ENCODE data around the gene SARS1. TPM values are rescaled to one million over a fixed set of nuclear protein-coding genes. Genes with fewer than 3 reads are reported as not detected.

The SARS1 gene
- total RNA-seq, 1 experiment from 2014 or later = 129 TPM

- intact Hi-C loops (cut with micrococcal nuclease; ENCODE audit: unreplicated experiment) = no loop called here
- peaks cover 20% of the 10 kb centered on the region for H3K4me1 Mint-ChIP-seq (ENCODE audit: low read depth, unreplicated experiment)
- H3K27ac Mint-ChIP-seq (ENCODE audit: unreplicated experiment) = no peak overlapping the region
- BruUV-seq (replicated peaks) = no TSS peak
- CTCF ChIA-PET = no interaction called here
- H3K27me3 Mint-ChIP-seq (ENCODE audit: unreplicated experiment) = no peaks in the 10 kb centered on the region
- H3K4me3 Mint-ChIP-seq (ENCODE audit: low read depth, unreplicated experiment) = no peak overlapping the region
- no peak for DNase-seq
- peaks cover 31% of the 10 kb centered on the region for H3K36me3 Mint-ChIP-seq (ENCODE audit: insufficient read depth, unreplicated experiment)
- no peak for TF ChIP-seq CTCF (IDR thresholded peaks at IDR 0.05; ENCODE audit: unreplicated experiment)
- peaks cover 2% of the 10 kb centered on the region for H3K9me3 Mint-ChIP-seq (ENCODE audit: low read depth, unreplicated experiment)
Measured at GRCh38 chr1:109270623-109271317, 57.1 kb downstream of the SARS1 start.

GRCh38 chr1:109271458-109271857 is 57.7 kb downstream of the SARS1 start:
- Mint-ChIP-seq H3K4me3 (ENCODE audit: low read depth, unreplicated experiment) (no peak overlapping the region), H3K27me3 (ENCODE audit: unreplicated experiment) (no peaks in the 10 kb centered on the region), H3K27ac (ENCODE audit: unreplicated experiment) (no peak overlapping the region), H3K4me1 (ENCODE audit: low read depth, unreplicated experiment) (peaks cover 21% of the 10 kb centered on the region), H3K36me3 (ENCODE audit: insufficient read depth, unreplicated experiment) (peaks cover 31% of the 10 kb centered on the region), H3K9me3 (ENCODE audit: low read depth, unreplicated experiment) (peaks cover 2% of the 10 kb centered on the region)
- no peak for DNase-seq
- no TSS peak for BruUV-seq (replicated peaks)
- intact Hi-C loops (cut with micrococcal nuclease; ENCODE audit: unreplicated experiment) = no loop called here
- no peak for TF ChIP-seq CTCF (IDR thresholded peaks at IDR 0.05; ENCODE audit: unreplicated experiment)
- CTCF ChIA-PET = no interaction called here

GRCh38 chr1:109272021-109272799 is 58.5 kb downstream of the SARS1 start:
- Mint-ChIP-seq H3K27me3 (ENCODE audit: unreplicated experiment) (no peaks in the 10 kb centered on the region), H3K4me1 (ENCODE audit: low read depth, unreplicated experiment) (peaks cover 25% of the 10 kb centered on the region), H3K27ac (ENCODE audit: unreplicated experiment) (no peak overlapping the region), H3K4me3 (ENCODE audit: low read depth, unreplicated experiment) (no peak overlapping the region), H3K9me3 (ENCODE audit: low read depth, unreplicated experiment) (peaks cover 2% of the 10 kb centered on the region), H3K36me3 (ENCODE audit: insufficient read depth, unreplicated experiment) (peaks cover 31% of the 10 kb centered on the region)
- intact Hi-C loops (cut with micrococcal nuclease; ENCODE audit: unreplicated experiment) = no loop called here
- no peak for TF ChIP-seq CTCF (IDR thresholded peaks at IDR 0.05; ENCODE audit: unreplicated experiment)
- CTCF ChIA-PET = no interaction called here
- no peak for DNase-seq
- BruUV-seq (replicated peaks) = no TSS peak

- peaks cover 30% of the 10 kb centered on the region for H3K36me3 Mint-ChIP-seq (ENCODE audit: insufficient read depth, unreplicated experiment)
- peak; percentile 45 for DNase-seq
- no peak for TF ChIP-seq CTCF (IDR thresholded peaks at IDR 0.05; ENCODE audit: unreplicated experiment)
- CTCF ChIA-PET = interaction anchor here (0.6 to 1.2 kb wide), 5 partner anchors 9 to 338 kb away, joined by 3 to 4 read pairs (median 4); partner anchors contain the start of gene PSRC1
- H3K27me3 Mint-ChIP-seq (ENCODE audit: unreplicated experiment) = no peaks in the 10 kb centered on the region
- no TSS peak for BruUV-seq (replicated peaks)
- no peak overlapping the region for H3K27ac Mint-ChIP-seq (ENCODE audit: unreplicated experiment)
- intact Hi-C loops (cut with micrococcal nuclease; ENCODE audit: unreplicated experiment) = no loop called here
- H3K4me3 Mint-ChIP-seq (ENCODE audit: low read depth, unreplicated experiment) = peak overlapping the region; percentile 73
- H3K4me1 Mint-ChIP-seq (ENCODE audit: low read depth, unreplicated experiment) = peaks cover 28% of the 10 kb centered on the region
- H3K9me3 Mint-ChIP-seq (ENCODE audit: low read depth, unreplicated experiment) = peaks cover 2% of the 10 kb centered on the region
Measured at GRCh38 chr1:109272831-109273547, 59.3 kb downstream of the SARS1 start.
